NCI-H146 (cell line): ENCODE data around the gene SEC61A1.

Experiments used
- DNase-seq: peaks from one replicate; lab custom pipeline; 2025; lab: John Stamatoyannopoulos, UW

The SEC61A1 gene

GRCh38 chr3:128051837-128052594, at the start of gene SEC61A1:
Gene SEC61A1, plus strand, starts transcription at chr3:128052437. Its CDS starts 116 bp downstream, at chr3:128052553.
- peak; percentile 98 for DNase-seq

DNA sequence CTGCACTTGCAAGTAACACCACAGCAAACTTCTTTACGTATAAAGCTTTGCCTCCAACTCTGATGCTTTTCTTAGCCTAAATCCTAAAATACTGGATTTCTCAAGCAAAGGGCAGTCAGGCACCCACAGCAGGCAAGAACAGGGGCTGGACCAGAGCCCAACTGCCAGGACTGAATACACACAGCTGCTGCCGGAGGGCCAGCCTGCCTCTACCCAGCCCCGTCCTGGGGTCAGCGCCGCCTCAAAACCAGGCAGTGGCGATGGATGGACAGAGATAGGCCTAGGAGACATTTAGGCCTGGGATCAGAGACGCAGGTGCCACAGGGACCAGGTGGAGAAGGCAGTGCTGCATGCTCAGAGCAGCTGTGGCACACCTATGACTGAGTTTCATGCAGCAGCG, 47.6 kb upstream of the SEC61A1 start:
- DNase-seq = peak; percentile 23

GRCh38 chr3:128006061-128007032, 45.9 kb upstream of the SEC61A1 start:
- peak; percentile 72 for DNase-seq

DNA sequence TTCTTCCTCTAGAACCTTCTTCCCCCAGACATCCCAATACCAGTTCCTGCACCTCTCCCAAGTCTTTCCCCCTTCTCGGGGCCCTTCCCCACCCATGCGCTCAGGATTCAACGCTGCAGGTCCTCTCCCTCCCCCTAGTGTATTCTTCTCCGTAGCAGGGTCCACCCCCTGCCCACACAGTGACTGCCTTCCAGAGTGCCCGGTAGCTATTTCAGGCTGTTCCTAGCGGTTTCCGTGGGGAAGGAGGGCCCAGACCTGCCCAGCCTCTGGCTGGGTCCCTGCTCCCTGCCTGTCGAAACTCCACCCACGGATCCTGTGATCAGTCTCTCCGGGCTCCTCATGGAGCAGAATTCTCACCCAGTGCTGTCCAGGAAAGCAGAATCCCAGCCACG, 45.2 kb upstream of the SEC61A1 start:
- no peak for DNase-seq

DNA sequence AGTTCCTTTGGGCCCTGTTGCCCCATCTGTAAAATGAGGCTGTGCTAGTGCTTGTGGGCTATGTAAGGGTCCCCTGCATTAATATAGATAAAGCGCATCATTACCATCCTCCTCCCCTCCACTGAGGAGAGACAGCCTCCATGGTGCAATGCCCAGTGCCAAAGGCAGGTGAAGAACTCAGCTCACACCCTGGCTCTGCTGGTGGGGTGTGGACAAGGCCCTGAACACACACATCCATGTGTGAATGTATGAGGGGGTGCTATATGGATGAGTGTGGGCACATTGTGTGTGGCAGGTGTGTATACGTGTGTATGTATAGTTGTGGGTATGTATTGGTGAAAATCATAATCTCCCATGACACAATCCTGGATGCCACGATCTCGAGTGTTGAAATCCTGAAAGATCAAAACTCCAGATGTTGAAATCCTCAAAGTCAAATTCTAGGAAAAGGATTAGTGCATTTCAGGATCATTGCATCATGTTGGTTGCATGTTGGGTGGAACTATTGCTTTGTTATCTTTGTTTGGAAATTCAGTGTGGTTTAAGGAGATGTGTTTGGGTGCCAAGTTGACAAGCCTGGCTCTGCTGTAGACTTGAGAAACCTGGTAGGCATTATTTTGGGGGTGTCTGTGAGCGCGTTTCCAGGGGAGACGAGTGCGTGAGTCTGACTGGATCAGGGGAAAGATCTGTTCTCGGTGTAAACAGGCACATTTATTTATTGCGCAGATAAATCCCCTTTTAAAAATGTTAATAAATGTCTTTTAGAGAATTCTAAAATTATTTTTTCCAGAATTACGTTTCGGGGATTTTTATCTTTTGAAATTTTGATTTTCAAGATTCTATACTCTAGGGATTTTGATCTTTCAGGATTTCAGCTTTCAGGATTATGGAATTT, 42.0 kb upstream of the SEC61A1 start:
- no peak for DNase-seq

DNA sequence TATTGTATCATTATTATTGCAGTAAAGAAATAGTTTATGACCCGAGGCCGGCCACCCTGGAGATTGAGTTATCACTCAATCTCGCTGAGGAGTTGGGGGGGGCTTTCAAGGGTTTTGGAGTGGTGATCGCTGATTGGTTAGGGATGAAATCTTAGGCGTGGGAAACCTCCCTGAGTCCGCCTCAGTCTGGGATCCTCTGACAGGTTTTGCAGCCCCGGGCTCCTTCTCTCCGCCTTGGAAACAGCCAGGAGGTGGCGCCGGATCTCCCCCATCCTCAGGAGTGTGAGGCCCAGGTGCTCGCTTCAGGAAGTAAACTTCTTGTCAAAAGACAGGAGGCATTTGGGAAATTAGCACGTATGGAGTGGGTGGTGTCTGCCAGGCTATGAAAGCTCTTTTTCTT, 41.1 kb upstream of the SEC61A1 start:
- peak; percentile 83 for DNase-seq

DNA sequence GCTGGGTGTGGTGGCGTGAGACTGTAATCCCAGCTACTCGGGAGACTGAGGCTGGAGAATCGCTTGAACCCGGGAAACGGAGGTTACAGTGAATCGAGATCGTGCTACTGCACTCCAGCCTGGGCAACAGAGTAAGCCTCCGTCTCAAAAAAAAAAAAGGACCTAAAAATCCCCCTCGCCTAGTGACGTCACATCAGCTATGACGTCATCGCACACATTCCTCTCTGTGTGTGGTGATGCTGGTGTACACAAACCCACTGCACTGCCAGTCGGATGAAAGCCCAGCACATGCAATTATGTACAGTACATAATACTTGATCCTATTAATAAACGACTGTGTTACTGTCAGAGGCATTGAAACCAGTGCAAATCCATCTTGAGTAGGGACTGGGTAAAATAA, 40.2 kb upstream of the SEC61A1 start:
- DNase-seq = peak; percentile 21

DNA sequence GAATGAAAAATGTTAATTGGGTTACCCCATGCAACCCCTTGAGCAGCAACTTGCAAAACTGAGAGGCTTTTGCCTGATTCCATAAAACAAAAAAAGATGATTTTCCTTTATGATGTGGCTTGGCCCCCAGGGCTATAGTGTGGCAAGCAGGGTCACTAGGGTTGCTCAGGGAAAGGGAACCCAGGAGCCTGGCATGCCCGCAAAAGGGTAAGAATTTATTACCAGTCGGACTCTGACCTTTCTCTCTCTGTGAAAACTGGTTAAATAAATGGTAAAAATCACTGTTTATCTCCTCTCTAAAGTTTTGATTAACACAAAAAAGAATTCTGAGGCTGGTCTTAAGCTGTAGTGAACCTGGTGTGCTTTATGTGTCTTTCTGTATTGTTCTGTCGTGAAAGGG, 37.7 kb upstream of the SEC61A1 start:
- DNase-seq = no peak

GRCh38 chr3:128016502-128016901, 35.7 kb upstream of the SEC61A1 start:
- DNase-seq = no peak

- no peak for DNase-seq
Observed at GRCh38 chr3:128021768-128022372, 30.4 kb upstream of the SEC61A1 start.

DNA sequence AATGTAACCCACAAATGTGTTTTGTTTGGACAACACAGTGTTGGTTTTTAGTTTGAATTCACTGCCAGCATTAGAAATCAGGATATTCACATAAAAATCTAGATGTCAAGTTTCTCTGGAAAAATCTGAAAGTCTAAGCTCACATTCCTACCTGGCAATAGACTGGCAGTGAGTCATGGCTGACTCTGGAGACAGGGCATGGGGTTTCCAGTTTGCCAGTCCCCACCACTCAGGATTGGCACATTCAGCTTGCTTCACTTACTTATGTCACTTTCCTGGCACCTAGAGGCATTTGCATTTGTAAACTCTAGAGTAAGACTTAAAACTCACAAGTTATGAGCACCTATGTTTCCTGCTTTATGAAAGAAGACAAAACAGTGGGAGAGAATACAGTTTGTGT, 19.1 kb upstream of the SEC61A1 start:
- no peak for DNase-seq

DNA sequence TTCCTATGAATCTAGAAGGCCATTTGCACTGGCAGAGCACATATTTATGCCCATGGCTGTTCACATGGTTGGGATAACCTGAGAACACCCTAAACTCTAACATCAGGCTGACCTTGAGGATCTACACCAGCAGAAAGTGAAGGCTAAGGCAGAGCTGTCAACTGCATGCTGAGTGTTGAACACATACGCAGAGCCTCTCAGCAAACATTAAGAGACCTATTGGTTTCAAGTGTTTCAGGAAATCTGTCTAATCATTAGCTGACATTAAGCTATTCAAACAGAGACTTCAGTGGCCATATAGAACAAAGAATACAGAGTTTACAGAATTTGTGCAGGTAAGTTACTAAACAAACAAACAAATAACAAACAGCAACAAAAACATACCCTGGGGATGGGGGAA, 16.1 kb upstream of the SEC61A1 start:
- DNase-seq = peak; percentile 58

DNA sequence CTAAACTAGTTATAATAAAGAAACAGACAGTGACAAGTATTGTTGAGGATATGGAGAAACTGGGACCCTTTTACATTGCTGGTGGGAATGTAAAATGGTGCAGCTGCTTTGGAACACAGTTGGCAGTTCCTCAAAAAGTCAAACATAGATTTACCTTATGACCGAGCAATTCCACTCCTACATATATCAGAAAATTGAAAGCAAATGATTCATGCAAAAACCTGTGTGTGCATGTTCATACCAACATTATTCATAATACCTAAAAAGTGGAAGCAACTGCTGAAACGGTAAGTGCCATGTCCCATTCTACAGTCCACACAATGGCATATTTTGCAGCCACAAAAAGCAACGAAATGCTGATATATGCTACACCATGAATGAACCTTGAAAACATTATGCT, 12.2 kb upstream of the SEC61A1 start:
- no peak for DNase-seq

DNA sequence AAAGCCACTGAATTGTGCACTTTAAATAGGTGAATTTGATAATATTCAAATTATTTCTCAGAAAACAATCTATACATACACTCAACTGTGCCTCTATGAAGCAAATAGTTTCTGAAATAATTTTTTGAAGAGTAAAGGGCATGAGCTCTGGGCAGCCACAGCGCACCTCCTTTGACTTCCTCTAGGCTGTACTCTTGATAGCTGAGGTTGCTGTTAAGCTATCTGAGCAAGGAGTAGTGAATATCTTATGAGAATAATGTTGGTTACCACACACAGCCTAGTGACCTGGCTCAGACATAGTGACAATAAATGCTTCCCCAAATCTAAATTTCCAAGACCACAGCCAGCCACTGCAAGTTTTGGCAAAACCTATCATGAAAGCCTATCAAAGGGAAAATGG, 11.6 kb upstream of the SEC61A1 start:
- no peak for DNase-seq

DNA sequence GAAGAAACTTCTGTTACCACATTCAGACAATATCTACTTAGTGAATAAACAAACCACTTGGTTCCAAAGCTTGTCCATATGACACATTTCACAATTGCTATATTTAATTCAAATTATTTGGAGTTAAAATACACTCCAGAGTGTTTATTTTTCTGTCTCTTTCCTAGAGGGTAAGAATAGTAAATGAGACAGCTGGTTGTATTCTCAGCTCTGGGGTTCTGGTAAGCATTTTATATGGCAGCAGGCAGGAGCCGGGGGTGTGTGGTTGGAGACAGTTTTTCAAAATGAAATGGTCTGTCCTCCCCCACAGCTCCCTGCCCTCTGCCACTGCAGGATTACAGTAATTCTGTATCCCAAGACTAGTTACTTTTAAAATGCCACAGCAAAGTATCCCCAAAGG, 10.9 kb upstream of the SEC61A1 start:
- no peak for DNase-seq

DNA sequence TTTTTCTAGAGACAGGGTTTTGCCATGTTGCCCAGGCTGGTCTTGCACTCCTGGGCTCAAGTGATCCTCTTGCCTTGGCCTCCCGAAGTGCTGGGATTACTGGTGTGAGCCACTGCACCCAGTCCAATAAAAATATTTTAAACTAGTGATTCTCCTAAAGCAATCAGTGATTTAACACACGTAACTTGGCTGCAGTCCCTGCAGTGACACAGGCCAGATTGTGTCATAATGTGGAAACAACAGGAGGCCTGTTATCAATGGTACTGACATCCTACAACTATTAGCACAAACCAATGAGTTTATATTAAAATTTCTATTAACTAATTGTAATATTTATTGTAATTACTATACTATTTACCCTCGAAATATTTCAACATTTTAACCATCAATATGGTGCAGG, 1.6 kb upstream of the SEC61A1 start:
- no peak for DNase-seq

DNA sequence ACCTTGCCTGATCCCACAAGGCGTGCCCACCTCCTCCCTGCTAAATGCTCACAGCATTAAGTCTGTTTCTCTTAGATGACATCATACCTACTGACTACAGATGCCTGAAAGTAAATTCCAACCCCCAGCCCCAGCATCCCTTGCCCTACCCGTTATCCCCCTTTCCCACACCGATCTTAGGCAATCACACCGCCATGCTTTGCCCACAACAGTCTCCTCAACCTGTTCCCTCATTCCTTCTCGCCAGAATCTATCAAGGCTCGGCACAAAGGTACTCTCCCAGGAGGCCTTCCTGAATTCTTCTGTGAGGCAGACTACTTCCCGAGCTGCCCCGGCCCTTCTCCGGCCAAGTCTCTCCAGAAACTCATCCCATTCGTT, 789 bp upstream of the SEC61A1 start:
- peak; percentile 71 for DNase-seq

DNA sequence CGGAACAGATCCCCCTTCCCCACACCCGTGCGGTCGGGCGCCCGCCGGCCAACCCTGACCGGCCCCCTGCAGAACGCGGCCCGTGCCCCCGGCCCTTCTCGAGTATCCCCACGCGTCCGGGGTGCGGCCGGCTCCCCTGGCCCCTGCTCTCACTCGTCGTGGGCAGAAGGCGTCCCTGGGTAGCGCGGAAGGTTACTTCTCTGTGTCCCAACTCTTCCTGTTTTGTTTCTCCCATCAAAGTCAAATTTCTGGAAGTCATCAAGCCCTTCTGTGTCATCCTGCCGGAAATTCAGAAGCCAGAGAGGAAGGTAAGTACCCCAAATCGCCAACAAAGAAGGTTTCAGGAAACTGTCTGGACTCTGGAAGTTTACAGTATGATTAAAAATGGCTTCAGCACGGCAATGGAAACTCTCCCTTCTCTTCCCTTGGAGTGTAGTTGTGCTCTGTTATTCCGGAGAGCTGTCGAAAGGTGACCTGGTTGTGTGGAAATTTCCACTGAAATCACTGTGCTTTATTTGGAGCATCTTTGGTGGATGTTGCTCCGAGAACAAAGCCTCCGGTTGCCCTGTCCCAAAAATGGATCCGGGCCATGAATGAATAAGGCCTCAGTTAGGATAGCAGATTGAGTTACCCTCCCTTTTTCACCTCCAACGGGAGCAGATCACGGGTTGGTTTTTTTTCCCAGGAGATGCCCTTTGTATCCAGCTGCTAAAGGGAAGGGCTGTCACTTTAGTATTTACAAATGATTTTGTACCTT, 536 bp downstream of the SEC61A1 start:
- DNase-seq = peak; percentile 41

GRCh38 chr3:128053614-128054013, 1.4 kb downstream of the SEC61A1 start:
- DNase-seq = no peak

- DNase-seq = no peak
Observed at GRCh38 chr3:128054367-128054766, 2.1 kb downstream of the SEC61A1 start.

DNA sequence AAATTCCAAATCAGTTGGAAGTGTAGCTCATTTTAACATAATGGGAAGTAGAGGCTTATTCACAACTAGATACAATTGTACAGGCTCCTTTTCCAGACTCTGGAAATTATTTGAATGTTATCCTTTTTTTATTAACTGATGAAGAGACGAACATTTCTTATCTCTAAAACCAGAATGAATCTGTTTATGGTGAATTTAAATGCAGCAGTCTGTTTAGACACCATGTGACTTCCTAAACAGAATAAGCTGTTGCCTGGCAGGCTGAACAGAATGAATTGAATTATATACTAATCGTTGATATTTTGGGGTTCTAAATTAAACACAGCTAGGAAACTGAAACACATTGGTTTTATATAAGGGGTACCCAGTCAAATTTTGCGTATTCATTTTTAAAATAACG, 4.0 kb downstream of the SEC61A1 start:
- DNase-seq = no peak
